PFSK-1 (cell line): ENCODE data around the gene ZBTB9.
A peak's percentile ranks its signal among the peaks of the same experiment; 100 is the strongest.

Source experiments
- FOXP2 ChIP-seq: optimal IDR thresholded peaks from 2 replicates; pipeline ENCODE3; 2011; ENCODE audit warnings: borderline replicate concordance, control low read depth, inconsistent platforms; ENCODE audit not compliant: insufficient read depth; ENCODE audit errors: extremely low read length, extremely low read depth
- POLR2AphosphoS5 ChIP-seq: IDR thresholded peaks from 2 replicates; pipeline ENCODE4 v1.6.1; 2012; ENCODE audit warnings: low read depth, mild to moderate bottlenecking, control low read depth, low read length, moderate library complexity
- REST ChIP-seq, 2 experiments: IDR thresholded peaks; 2 replicates each; pipeline versions ENCODE4 v1.6.1 to v1.8.0; 2011 to 2012; ENCODE audit warnings: low read depth in 2 of 2, low read length in 2 of 2, control low read depth in 1 of 2, inconsistent platforms in 1 of 2, mild to moderate bottlenecking in 1 of 2, moderate library complexity in 1 of 2; ENCODE audit not compliant: insufficient read depth in 1 of 2
- SIN3A ChIP-seq: IDR thresholded peaks from 2 replicates; pipeline ENCODE4 v1.6.1; 2012; ENCODE audit warnings: mild to moderate bottlenecking, low read length, moderate library complexity, borderline replicate concordance; ENCODE audit not compliant: insufficient read depth
- TAF1 ChIP-seq: IDR thresholded peaks from 2 replicates; pipeline ENCODE4 v1.6.1; 2012; ENCODE audit warnings: low read length, control low read depth, borderline replicate concordance; ENCODE audit not compliant: insufficient read depth

Gene ZBTB9

GRCh38 chr6:33416386-33417127, 37.8 kb upstream of the ZBTB9 start:
- TF ChIP-seq SIN3A, result no peak
- no peak for TF ChIP-seq REST (IDR thresholded peaks at IDR 0.05; ENCODE audit: insufficient read depth in 1 of 2, low read depth in 2 of 2, low read length in 2 of 2)
- TF ChIP-seq POLR2AphosphoS5, result peak; percentile 27; the same call in 1 of the 2 replicates

- TF ChIP-seq POLR2AphosphoS5 (peak; percentile 20; the same call in 1 of the 2 replicates), SIN3A (no peak), TAF1 (no peak), REST (IDR thresholded peaks at IDR 0.05; ENCODE audit: insufficient read depth in 1 of 2, low read depth in 2 of 2, low read length in 2 of 2) (no peak), FOXP2 (no peak)
Observed at GRCh38 chr6:33417128-33417902, 37.1 kb upstream of the ZBTB9 start.

GRCh38 chr6:33417903-33418689, 36.3 kb upstream of the ZBTB9 start, which contains the start of gene CUTA:
CUTA (minus strand) TSS chr6:33418107; CDS start chr6:33418000, 107 bp downstream.
- TF ChIP-seq SIN3A, result peak; percentile 43; the same call in 1 of the 2 replicates
- TF ChIP-seq REST (IDR thresholded peaks at IDR 0.05; ENCODE audit: insufficient read depth in 1 of 2, low read depth in 2 of 2, low read length in 2 of 2), result 0 out of 4 replicates have a peak, but pooled peaks of 1 of the 2 experiments have one; percentile 44
- TF ChIP-seq POLR2AphosphoS5, result peak; percentile 69; the same call in 1 of the 2 replicates
- peak; percentile 78; the same call in 1 of the 2 replicates for TF ChIP-seq TAF1
- no peak for TF ChIP-seq FOXP2

- no peak for TF ChIP-seq REST (IDR thresholded peaks at IDR 0.05; ENCODE audit: insufficient read depth in 1 of 2, low read depth in 2 of 2, low read length in 2 of 2)
- no peak for TF ChIP-seq TAF1
- TF ChIP-seq SIN3A, result no peak
- TF ChIP-seq FOXP2, result no peak
- no peak for TF ChIP-seq POLR2AphosphoS5
Observed at GRCh38 chr6:33418690-33419291, 35.6 kb upstream of the ZBTB9 start.
